HL-60 (cell line): ENCODE results near the gene ATP6AP2.
A peak's percentile ranks its signal among the peaks of the same experiment; 100 is the strongest.

Experiments
- DNase-seq, 2 experiments: peaks; one replicate each; pipeline ENCODE4 v3.0.0-alpha.2; 2010 to 2020; ENCODE audit warnings: low read depth in 1 of 2, low spot score in 1 of 2
- H3K27ac ChIP-seq: fragments of 250-450 bp; sonication (Bioruptor Pico); replicated peaks from 2 replicates; pipeline ENCODE4 v1.5.1; 2020; ENCODE audit warnings: mild to moderate bottlenecking, moderate library complexity
- H3K27me3 ChIP-seq: fragments of 250-450 bp; sonication (Bioruptor Pico); 2 replicates; pipeline ENCODE4 v1.5.1; 2021; ENCODE audit warnings: mild to moderate bottlenecking, moderate library complexity; ENCODE audit not compliant: insufficient read depth, poor library complexity, severe bottlenecking
- H3K4me3 ChIP-seq: replicated peaks from 2 replicates; pipeline ENCODE4 v1.5.1; 2011; ENCODE audit warnings: mild to moderate bottlenecking, control low read depth, low read length; ENCODE audit not compliant: insufficient read depth
- CTCF ChIP-seq: IDR thresholded peaks from one replicate; pipeline ENCODE4 v1.5.1; 2011; ENCODE audit warnings: low read length, control low read depth, inconsistent platforms; ENCODE audit not compliant: insufficient read depth
- GABPA ChIP-seq: IDR thresholded peaks from 2 replicates; pipeline ENCODE4 v1.6.1; 2012; ENCODE audit warnings: low read depth
- POLR2AphosphoS5 ChIP-seq: IDR thresholded peaks from 2 replicates; pipeline ENCODE4 v1.6.1; 2012; ENCODE audit warnings: low read depth
- REST ChIP-seq: IDR thresholded peaks from 2 replicates; pipeline ENCODE4 v1.6.1; 2012; ENCODE audit warnings: low read depth; ENCODE audit not compliant: insufficient replicate concordance
- SPI1 ChIP-seq: IDR thresholded peaks from 2 replicates; pipeline ENCODE4 v1.6.1; 2012; ENCODE audit warnings: low read depth, mild to moderate bottlenecking, borderline replicate concordance

Gene ATP6AP2

GRCh38 chrX:40546870-40547269, 33.9 kb upstream of the ATP6AP2 start:
- TF ChIP-seq REST (no peak), SPI1 (no peak), POLR2AphosphoS5 (no peak), GABPA (no peak), CTCF (no peak)
- Histone ChIP-seq H3K27me3 (no peaks in the 10 kb centered on the region), H3K27ac (no peak overlapping the region), H3K4me3 (no peak overlapping the region)
- DNase-seq: no peak

DNA sequence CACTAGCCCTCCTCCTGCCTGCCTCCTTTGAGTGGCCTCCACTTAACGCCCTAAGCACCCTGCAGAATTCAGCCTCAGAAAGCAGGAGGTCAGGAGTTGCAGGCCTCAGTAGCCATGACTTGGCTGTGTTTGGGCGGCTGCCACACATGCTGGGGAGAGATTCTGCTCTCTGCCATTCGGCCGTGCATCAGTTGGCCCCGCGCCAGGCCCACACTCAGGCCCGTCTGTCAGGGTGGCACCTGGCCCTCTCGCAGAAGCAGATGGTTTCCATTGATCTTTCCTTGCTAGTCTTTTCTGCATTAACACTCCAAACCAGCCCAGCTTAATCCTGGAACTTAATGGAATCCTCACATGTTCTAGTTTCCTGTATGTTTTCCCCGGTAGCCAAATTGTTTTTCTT, 30.7 kb upstream of the ATP6AP2 start:
- Histone ChIP-seq H3K27ac (no peak overlapping the region), H3K4me3 (no peak overlapping the region), H3K27me3 (no peaks in the 10 kb centered on the region)
- DNase-seq: no peak
- TF ChIP-seq SPI1 (no peak), POLR2AphosphoS5 (no peak)

- no peaks in the 10 kb centered on the region for H3K27me3 ChIP-seq
- H3K4me3 ChIP-seq: no peak overlapping the region
- TF ChIP-seq CTCF: no peak
- TF ChIP-seq REST: no peak
- TF ChIP-seq SPI1: no peak
- TF ChIP-seq GABPA: no peak
- no peak for TF ChIP-seq POLR2AphosphoS5
- peak in 1 of 2 experiments; percentile 9 for DNase-seq
- no peak overlapping the region for H3K27ac ChIP-seq
Observed at GRCh38 chrX:40552768-40553167, 28.0 kb upstream of the ATP6AP2 start.

DNA sequence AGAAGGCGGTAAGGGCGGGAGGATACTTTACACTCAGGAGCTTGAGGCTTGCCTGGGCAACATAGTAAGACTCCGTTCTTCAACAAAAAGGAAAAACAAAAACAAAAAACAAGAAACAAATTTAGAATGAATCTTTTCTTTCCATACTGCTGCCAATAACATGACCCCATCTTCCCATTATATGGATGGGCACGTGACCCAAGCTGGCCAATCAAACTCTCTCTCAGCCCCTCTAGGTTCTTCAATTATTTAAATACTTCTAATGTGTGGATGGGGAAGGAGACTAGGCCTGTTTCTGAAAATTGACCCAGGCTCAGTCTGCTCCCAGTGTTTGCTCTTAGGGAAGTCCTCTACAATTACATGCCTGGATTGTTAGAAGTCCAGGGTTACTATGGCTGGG, 22.2 kb upstream of the ATP6AP2 start:
- Histone ChIP-seq H3K4me3 (no peak overlapping the region), H3K27ac (no peak overlapping the region), H3K27me3 (no peaks in the 10 kb centered on the region)
- TF ChIP-seq GABPA: no peak
- TF ChIP-seq POLR2AphosphoS5: no peak
- no peak for TF ChIP-seq REST
- TF ChIP-seq SPI1: no peak
- no peak for TF ChIP-seq CTCF
- no peak for DNase-seq
